GM10847 (cell line): Measurements from ENCODE around the gene RAB8A.
A peak's percentile ranks its signal among the peaks of the same experiment; 100 is the strongest.

ENCODE experiments used
- POLR2A ChIP-seq: IDR thresholded peaks from 2 replicates; pipeline ENCODE4 v1.6.1; 2011; ENCODE audit not compliant: insufficient read length; ENCODE audit errors: extremely low read depth

RAB8A gene

DNA sequence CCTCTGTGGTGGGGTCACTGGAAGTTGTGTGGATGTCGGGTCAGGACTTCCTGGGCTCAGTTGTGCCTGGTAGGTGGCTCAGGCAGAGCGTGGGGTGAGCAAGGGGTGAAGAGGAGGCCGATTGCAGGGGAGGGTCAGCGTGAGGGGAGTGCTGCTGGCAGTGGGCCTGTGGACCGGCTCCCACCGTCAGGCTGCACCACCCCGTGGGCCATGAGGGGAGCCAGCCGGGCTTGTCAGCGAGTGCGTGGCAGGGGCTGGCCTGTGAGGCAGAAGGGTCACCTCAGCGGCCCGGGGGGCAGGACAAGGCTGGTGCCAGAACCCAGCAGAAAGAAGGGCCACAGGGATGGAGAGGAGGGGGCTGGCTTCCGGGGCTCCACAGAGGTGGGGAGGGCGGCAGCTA, 13.3 kb downstream of the RAB8A start:
- no peak for TF ChIP-seq POLR2A

GRCh38 chr19:16125737-16126495, 14.2 kb downstream of the RAB8A start:
- no peak for TF ChIP-seq POLR2A

DNA sequence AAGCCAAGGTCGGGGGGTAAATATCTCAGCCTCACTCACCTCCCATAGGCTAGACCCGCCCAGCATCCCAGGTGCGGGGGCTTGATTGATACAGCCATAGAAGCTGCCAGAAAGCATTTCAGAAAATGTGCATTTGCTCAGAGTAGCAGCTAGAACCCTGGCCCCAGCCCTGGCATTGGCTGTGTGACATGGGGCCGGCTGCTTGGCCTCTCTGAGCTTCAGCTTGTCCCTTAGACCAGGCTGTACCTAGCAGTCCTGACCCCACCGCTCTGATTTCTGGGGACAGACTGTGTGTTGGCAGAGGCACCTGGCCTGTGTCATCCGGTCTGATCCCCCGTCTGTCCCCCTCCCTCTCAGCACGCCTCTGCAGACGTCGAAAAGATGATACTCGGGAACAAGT, 15.4 kb downstream of the RAB8A start:
- no peak for TF ChIP-seq POLR2A

- no peak for TF ChIP-seq POLR2A
These were observed 16.2 kb downstream of the RAB8A start for GRCh38 chr19:16127776-16128371.

GRCh38 chr19:16131648-16132047, 20.0 kb downstream of the RAB8A start:
- TF ChIP-seq POLR2A = no peak

DNA sequence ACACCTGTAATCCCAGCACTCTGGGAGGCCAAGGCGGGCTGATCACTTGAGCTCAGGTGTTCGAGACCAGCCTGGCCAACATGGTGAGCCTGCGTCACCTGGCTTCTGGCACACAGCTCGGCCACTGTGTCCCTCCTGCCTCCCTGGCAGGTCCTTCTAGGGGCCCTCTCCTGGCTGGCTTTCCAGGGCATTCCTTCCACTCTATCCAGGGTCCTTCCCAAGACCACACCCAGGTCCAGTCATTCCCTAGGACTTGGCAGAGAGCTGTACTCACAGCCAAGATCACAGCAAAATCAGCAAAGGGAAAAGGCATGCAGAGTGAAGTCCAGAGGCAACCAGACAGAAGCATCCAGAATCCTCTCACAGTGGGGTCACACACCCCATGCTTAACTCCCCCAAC, 22.1 kb downstream of the RAB8A start:
- no peak for TF ChIP-seq POLR2A

DNA sequence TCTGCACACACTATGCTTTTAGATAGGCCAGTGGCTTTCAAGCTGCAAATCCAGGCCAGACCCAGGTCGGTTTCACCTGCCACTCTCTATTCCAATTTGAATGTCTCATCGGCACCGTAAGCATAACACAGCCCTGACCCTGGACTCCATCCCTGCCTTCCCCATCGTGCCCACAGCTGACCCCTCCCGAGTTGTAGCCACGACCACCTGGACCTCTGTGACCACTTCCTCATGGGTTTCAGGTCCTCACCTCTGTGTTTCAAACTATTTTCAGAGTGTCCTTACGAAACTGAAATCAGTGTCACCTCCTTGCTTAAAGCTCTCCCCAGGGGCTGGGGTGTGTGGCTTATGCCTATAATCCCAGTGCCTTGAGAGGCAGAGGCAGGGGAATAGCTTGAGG, 22.8 kb downstream of the RAB8A start:
- TF ChIP-seq POLR2A = no peak

DNA sequence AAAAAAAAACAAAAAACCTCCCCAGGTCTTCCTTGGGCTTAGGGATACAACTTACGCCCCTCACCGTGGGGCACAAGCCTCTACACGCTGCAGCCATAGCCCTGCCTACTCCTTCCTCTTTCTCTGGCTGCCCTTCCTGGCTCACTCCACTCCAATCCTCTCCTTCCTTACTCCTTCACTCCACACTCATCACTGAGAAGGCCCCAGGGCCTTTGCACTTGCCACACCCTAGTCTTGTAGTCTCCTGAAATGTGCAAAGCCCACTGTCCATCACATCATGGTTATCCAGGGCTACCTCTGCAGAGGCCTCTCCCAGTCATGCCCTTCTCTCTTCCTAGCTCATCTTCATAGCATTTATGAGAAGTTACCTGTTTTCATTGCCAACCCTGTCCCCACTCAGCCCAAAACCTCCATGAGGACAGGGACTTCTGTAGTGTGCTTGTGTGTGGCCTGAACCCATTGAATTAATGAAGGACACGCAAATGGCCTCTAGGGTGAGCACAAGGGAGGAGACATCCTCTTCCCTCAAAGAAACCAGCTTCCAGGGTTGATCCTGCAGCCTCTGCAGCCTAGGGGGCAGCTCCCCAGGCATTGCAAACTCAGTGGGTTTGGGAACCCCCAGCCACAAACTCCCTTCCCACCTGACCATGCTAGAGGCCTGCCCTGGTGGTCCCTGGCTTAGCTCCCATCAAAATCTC, 23.9 kb downstream of the RAB8A start:
- no peak for TF ChIP-seq POLR2A

GRCh38 chr19:16136185-16136999, 24.7 kb downstream of the RAB8A start:
- no peak for TF ChIP-seq POLR2A

GRCh38 chr19:16139752-16140151, 28.1 kb downstream of the RAB8A start:
- TF ChIP-seq POLR2A = no peak

DNA sequence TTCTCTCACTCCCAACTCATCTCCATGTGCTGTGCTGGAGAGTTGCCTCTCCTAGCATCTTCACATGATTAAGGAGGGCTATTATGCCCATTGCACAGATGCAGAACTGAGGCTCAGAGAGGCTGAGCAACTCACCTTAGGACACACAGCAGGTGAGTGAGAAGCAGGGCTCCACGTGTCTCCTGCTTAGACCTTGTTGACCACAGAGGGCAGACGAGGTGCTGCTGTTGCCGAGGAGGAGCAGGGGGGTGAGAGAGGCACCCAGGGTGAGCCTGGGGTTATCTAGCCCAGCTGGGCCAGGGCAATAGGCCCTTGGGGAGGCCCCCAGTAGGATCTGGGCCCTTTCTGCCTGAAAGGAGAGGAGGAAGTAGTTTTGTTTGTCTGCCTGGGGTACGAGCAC, 29.4 kb downstream of the RAB8A start:
- TF ChIP-seq POLR2A = peak; percentile 12

GRCh38 chr19:16142032-16142580, 30.4 kb downstream of the RAB8A start:
- no peak for TF ChIP-seq POLR2A

GRCh38 chr19:16143399-16144215, 31.9 kb downstream of the RAB8A start, which contains the start of gene HSH2D:
Gene HSH2D, plus strand, starts transcription at chr19:16143685. Its CDS starts 5,066 bp downstream, at chr19:16148751.
- TF ChIP-seq POLR2A = peak; percentile 88

DNA sequence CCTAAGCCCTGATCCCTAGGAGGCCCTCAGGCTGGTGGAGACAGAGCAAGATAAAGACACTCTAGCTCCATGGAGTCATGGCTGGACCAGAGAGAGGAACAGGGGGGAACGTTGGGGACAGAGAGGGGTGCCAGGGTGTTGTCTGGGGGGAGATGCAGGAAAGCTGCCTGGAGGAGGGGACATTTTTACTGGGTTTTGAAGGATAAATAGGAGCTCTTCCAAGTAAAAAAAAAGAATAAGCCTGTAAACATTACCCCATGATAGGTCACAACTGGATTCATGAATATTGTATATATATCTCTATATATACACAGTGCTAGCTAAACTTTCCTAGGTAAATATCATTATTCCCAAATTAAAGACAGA, 32.5 kb downstream of the RAB8A start:
- no peak for TF ChIP-seq POLR2A
